CD8-positive, alpha-beta memory T cell (primary cell): Measurements from ENCODE around the gene EML6. TPM values are rescaled to one million over a fixed set of nuclear protein-coding genes. Genes with fewer than 3 reads are reported as not detected.

Experiments used
- CTCF ChIA-PET: fragments of 350-600 bp; sonication (Branson Sonifier 250); formaldehyde crosslinking; loops from one replicate; lab custom pipeline; 2021; ENCODE audit warnings: antibody characterized with exemption; lab: Charles Lee
- POLR2A ChIA-PET: fragments of 350-600 bp; sonication (Branson Sonifier 250); formaldehyde crosslinking; loops from one replicate; lab custom pipeline; 2021; ENCODE audit warnings: antibody characterized with exemption; lab: Charles Lee
- DNase-seq, 5 donors: peaks; one replicate each; pipeline versions ENCODE4 v3.0.0 to v3.0.0-alpha.2; 2020 to 2022; ENCODE audit warnings: mixed read lengths in 1 of 5
- H3K27ac ChIP-seq: one replicate; pipeline ENCODE4 v1.7.0; 2013; ENCODE audit warnings: low read depth, mild to moderate bottlenecking, low read length, moderate library complexity
- H3K27me3 ChIP-seq: 2 replicates; pipeline ENCODE4 v1.7.0; 2013; ENCODE audit warnings: low read length, mild to moderate bottlenecking; ENCODE audit not compliant: insufficient read depth, poor library complexity, severe bottlenecking
- H3K36me3 ChIP-seq: 2 replicates; pipeline ENCODE4 v1.7.0; 2013; ENCODE audit warnings: mild to moderate bottlenecking, low read length, moderate library complexity; ENCODE audit not compliant: insufficient read depth
- H3K4me1 ChIP-seq: 2 replicates; pipeline ENCODE4 v1.7.0; 2013; ENCODE audit warnings: mild to moderate bottlenecking, low read length, moderate library complexity; ENCODE audit not compliant: insufficient read depth
- H3K4me3 ChIP-seq: 2 replicates; pipeline ENCODE4 v1.7.0; 2013; ENCODE audit warnings: mild to moderate bottlenecking, low read length
- H3K9me3 ChIP-seq: 2 replicates; pipeline ENCODE4 v1.7.0; 2013; ENCODE audit warnings: mild to moderate bottlenecking, low read length
- H3K27ac Mint-ChIP-seq, 8 donors: one replicate each; pipeline ENCODE4 v1.8.0; 2020 to 2021; ENCODE audit warnings: mixed read lengths in 8 of 8, mild to moderate bottlenecking in 6 of 8, inconsistent platforms in 3 of 8, moderate library complexity in 3 of 8
- H3K27me3 Mint-ChIP-seq, 2 donors: one replicate each; pipeline ENCODE4 v1.8.0; 2020 to 2021; ENCODE audit warnings: mixed read lengths in 2 of 2, mild to moderate bottlenecking in 1 of 2, moderate library complexity in 1 of 2
- H3K36me3 Mint-ChIP-seq, 3 donors: one replicate each; pipeline ENCODE4 v1.8.0; 2020 to 2021; ENCODE audit warnings: mixed read lengths in 3 of 3, inconsistent platforms in 1 of 3, mild to moderate bottlenecking in 1 of 3
- H3K4me1 Mint-ChIP-seq, 3 donors: one replicate each; pipeline ENCODE4 v1.8.0; 2020 to 2021; ENCODE audit warnings: mixed read lengths in 3 of 3, inconsistent platforms in 1 of 3, mild to moderate bottlenecking in 1 of 3
- H3K4me3 Mint-ChIP-seq, 7 donors: one replicate each; pipeline ENCODE4 v1.8.0; 2020 to 2021; ENCODE audit warnings: mixed read lengths in 7 of 7, mild to moderate bottlenecking in 6 of 7, moderate library complexity in 4 of 7, inconsistent platforms in 2 of 7
- H3K9me3 Mint-ChIP-seq, 5 donors: one replicate each; pipeline ENCODE4 v1.8.0; 2020 to 2022; ENCODE audit warnings: mixed read lengths in 5 of 5, mild to moderate bottlenecking in 3 of 5, moderate library complexity in 2 of 5, inconsistent platforms in 1 of 5
- polyA plus RNA-seq: library from polyadenylated mRNA; unstranded; fragments of 300-500 nt; fragmentation: Illumina TruSeq; gene quantifications from one replicate; pipeline ENCODE4 v1.2.3, GENCODE V29; 2021
- total RNA-seq, 2 experiments: library from RNA; stranded (reverse); gene quantifications; one replicate each; pipeline ENCODE4 v1.2.3, GENCODE V29; 2021

The EML6 gene
- total and polyA plus RNA-seq, 3 experiments from 2014 or later, result 0.05 to 2.3 (median 1.3) TPM

GRCh38 chr2:54845094-54845493, 121.6 kb downstream of the EML6 start:
- no peak overlapping the region for H3K27ac ChIP-seq
- H3K9me3 Mint-ChIP-seq, result no peaks in the 10 kb centered on the region
- H3K27me3 Mint-ChIP-seq, result peaks cover 0 to 2% of the 10 kb centered on the region in 2 donors
- no peak overlapping the region for H3K27ac Mint-ChIP-seq
- no peaks in the 10 kb centered on the region for H3K4me1 Mint-ChIP-seq
- DNase-seq, result no peak
- no peak overlapping the region for H3K4me3 ChIP-seq
- H3K27me3 ChIP-seq, result no peaks in the 10 kb centered on the region
- H3K9me3 ChIP-seq, result no peaks in the 10 kb centered on the region
- ChIA-PET CTCF (interaction anchor here (2.0 kb wide), 1 partner anchor 13 kb away, joined by 5 read pairs; no protein-coding TSS in a partner anchor), POLR2A (no interaction called here)
- H3K36me3 ChIP-seq, result no peaks in the 10 kb centered on the region
- H3K36me3 Mint-ChIP-seq, result no peaks in the 10 kb centered on the region
- no peaks in the 10 kb centered on the region for H3K4me1 ChIP-seq
- H3K4me3 Mint-ChIP-seq, result no peak overlapping the region

GRCh38 chr2:54845514-54845913, 122.1 kb downstream of the EML6 start:
- Histone ChIP-seq H3K4me1 (no peaks in the 10 kb centered on the region), H3K9me3 (no peaks in the 10 kb centered on the region), H3K27ac (no peak overlapping the region), H3K36me3 (no peaks in the 10 kb centered on the region), H3K4me3 (no peak overlapping the region), H3K27me3 (no peaks in the 10 kb centered on the region)
- no peak for DNase-seq
- H3K9me3 Mint-ChIP-seq, result no peaks in the 10 kb centered on the region
- peaks cover 0 to 1% (median 0%) of the 10 kb centered on the region in 3 donors for H3K36me3 Mint-ChIP-seq
- H3K4me3 Mint-ChIP-seq, result no peak overlapping the region
- H3K27ac Mint-ChIP-seq, result no peak overlapping the region
- ChIA-PET CTCF (interaction anchor here (2.0 kb wide), 1 partner anchor 13 kb away, joined by 5 read pairs; no protein-coding TSS in a partner anchor), POLR2A (no interaction called here)
- peaks cover 0 to 2% of the 10 kb centered on the region in 2 donors for H3K27me3 Mint-ChIP-seq
- no peaks in the 10 kb centered on the region for H3K4me1 Mint-ChIP-seq

GRCh38 chr2:54850171-54851122, 127.0 kb downstream of the EML6 start:
- H3K4me3 Mint-ChIP-seq, result no peak overlapping the region
- H3K4me1 Mint-ChIP-seq, result no peaks in the 10 kb centered on the region
- ChIA-PET POLR2A (no interaction called here), CTCF (no interaction called here)
- Histone ChIP-seq H3K36me3 (no peaks in the 10 kb centered on the region), H3K4me1 (no peaks in the 10 kb centered on the region), H3K27me3 (no peaks in the 10 kb centered on the region), H3K9me3 (no peaks in the 10 kb centered on the region), H3K27ac (no peak overlapping the region), H3K4me3 (no peak overlapping the region)
- H3K36me3 Mint-ChIP-seq, result peaks cover 0 to 3% (median 0%) of the 10 kb centered on the region in 3 donors
- no peaks in the 10 kb centered on the region for H3K9me3 Mint-ChIP-seq
- peaks cover 0 to 4% of the 10 kb centered on the region in 2 donors for H3K27me3 Mint-ChIP-seq
- DNase-seq, result no peak
- no peak overlapping the region for H3K27ac Mint-ChIP-seq

GRCh38 chr2:54853616-54854310, 130.3 kb downstream of the EML6 start:
- Mint-ChIP-seq H3K27ac (no peak overlapping the region), H3K27me3 (peaks cover 0 to 2% of the 10 kb centered on the region in 2 donors), H3K9me3 (no peaks in the 10 kb centered on the region), H3K36me3 (peaks cover 0 to 6% (median 0%) of the 10 kb centered on the region in 3 donors), H3K4me3 (no peak overlapping the region), H3K4me1 (no peaks in the 10 kb centered on the region)
- ChIA-PET POLR2A (no interaction called here), CTCF (interaction anchor here (0.9 kb wide), 1 partner anchor 12 kb away, joined by 3 read pairs; no protein-coding TSS in a partner anchor)
- H3K27ac ChIP-seq, result no peak overlapping the region
- H3K4me3 ChIP-seq, result no peak overlapping the region
- no peaks in the 10 kb centered on the region for H3K36me3 ChIP-seq
- H3K27me3 ChIP-seq, result no peaks in the 10 kb centered on the region
- DNase-seq, result no peak
- H3K4me1 ChIP-seq, result no peaks in the 10 kb centered on the region
- H3K9me3 ChIP-seq, result no peaks in the 10 kb centered on the region

GRCh38 chr2:54855434-54855833, 132.0 kb downstream of the EML6 start:
- Mint-ChIP-seq H3K9me3 (no peaks in the 10 kb centered on the region), H3K27ac (no peak overlapping the region), H3K4me1 (no peaks in the 10 kb centered on the region), H3K4me3 (no peak overlapping the region), H3K36me3 (peaks cover 0 to 5% (median 0%) of the 10 kb centered on the region in 3 donors), H3K27me3 (peaks cover 0 to 2% of the 10 kb centered on the region in 2 donors)
- no peak for DNase-seq
- H3K27ac ChIP-seq, result no peak overlapping the region
- H3K27me3 ChIP-seq, result no peaks in the 10 kb centered on the region
- H3K36me3 ChIP-seq, result no peaks in the 10 kb centered on the region
- ChIA-PET CTCF (no interaction called here), POLR2A (no interaction called here)
- no peaks in the 10 kb centered on the region for H3K9me3 ChIP-seq
- no peak overlapping the region for H3K4me3 ChIP-seq
- H3K4me1 ChIP-seq, result no peaks in the 10 kb centered on the region

GRCh38 chr2:54858021-54858681, 134.7 kb downstream of the EML6 start:
- Histone ChIP-seq H3K9me3 (no peaks in the 10 kb centered on the region), H3K27me3 (no peaks in the 10 kb centered on the region), H3K27ac (no peak overlapping the region), H3K4me3 (no peak overlapping the region), H3K4me1 (no peaks in the 10 kb centered on the region), H3K36me3 (no peaks in the 10 kb centered on the region)
- no peak overlapping the region for H3K4me3 Mint-ChIP-seq
- H3K27ac Mint-ChIP-seq, result no peak overlapping the region
- peaks cover 0 to 2% of the 10 kb centered on the region in 2 donors for H3K27me3 Mint-ChIP-seq
- POLR2A ChIA-PET, result no interaction called here
- CTCF ChIA-PET, result no interaction called here
- peaks cover 0 to 2% (median 0%) of the 10 kb centered on the region in 5 donors for H3K9me3 Mint-ChIP-seq
- H3K36me3 Mint-ChIP-seq, result peaks cover 0 to 5% (median 4%) of the 10 kb centered on the region in 3 donors
- H3K4me1 Mint-ChIP-seq, result no peaks in the 10 kb centered on the region
- DNase-seq, result no peak

GRCh38 chr2:54859416-54859815, 136.0 kb downstream of the EML6 start:
- no peak overlapping the region for H3K4me3 Mint-ChIP-seq
- H3K27ac ChIP-seq, result no peak overlapping the region
- H3K27me3 Mint-ChIP-seq, result peaks cover 0 to 2% of the 10 kb centered on the region in 2 donors
- no peaks in the 10 kb centered on the region for H3K36me3 ChIP-seq
- H3K4me3 ChIP-seq, result no peak overlapping the region
- no peak for DNase-seq
- no peaks in the 10 kb centered on the region for H3K4me1 Mint-ChIP-seq
- H3K36me3 Mint-ChIP-seq, result peaks cover 0 to 5% (median 4%) of the 10 kb centered on the region in 3 donors
- H3K9me3 Mint-ChIP-seq, result peaks cover 0 to 2% (median 0%) of the 10 kb centered on the region in 5 donors
- POLR2A ChIA-PET, result no interaction called here
- no peaks in the 10 kb centered on the region for H3K27me3 ChIP-seq
- no peaks in the 10 kb centered on the region for H3K4me1 ChIP-seq
- no peaks in the 10 kb centered on the region for H3K9me3 ChIP-seq
- CTCF ChIA-PET, result no interaction called here
- no peak overlapping the region for H3K27ac Mint-ChIP-seq
